HG02798 (cell line): ENCODE results near the gene ACTR10.
A peak's percentile ranks its signal among the peaks of the same experiment; 100 is the strongest.

Source experiments
- ATAC-seq: cut with Tn5 transposase; IDR thresholded peaks from one replicate; pipeline ENCODE4 v1.9.1; 2021; ENCODE audit warnings: mild to moderate bottlenecking; ENCODE audit not compliant: unreplicated experiment, poor library complexity

ACTR10 gene

DNA sequence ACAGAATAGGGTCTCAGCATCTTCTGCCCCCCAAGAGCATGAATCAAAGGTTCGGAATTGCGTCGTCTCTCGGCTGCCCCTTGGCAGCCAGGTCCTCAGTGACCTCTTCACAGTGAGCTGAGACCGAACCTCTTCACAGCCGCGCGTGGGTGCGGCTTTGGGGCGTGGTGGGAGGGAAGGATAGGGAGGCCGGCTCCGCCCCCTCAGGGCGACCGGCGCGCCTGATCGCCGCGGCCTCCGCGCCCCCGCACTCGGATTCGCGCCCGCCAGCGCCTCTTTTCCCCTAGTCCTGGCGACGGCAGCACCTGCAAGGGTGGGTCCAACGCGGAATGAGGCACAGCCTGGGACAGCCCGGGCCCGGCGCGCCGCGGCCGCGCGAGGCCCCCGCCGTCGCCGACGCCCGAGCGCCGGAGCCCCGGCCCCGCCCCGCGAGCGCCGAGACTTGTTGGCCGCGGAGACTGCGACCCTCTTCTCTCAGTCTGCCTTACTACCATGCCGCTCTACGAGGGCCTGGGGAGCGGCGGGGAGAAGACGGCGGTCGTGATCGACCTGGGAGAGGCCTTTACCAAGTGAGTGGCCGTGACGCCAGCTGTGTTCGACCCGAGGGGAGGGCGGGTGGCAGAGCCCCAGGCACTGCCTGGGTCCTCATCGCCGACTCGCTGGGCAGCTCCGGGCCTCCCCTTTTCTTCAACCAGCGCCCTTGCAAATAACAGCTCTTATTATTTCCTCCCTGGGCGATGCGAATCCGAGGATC, at the start of gene ACTR10:
TSS of gene ACTR10 (plus strand) at position 424 of the 754 bp plus-strand sequence. CDS start at position 493, 69 bp downstream.
- peak; percentile 96 for ATAC-seq

DNA sequence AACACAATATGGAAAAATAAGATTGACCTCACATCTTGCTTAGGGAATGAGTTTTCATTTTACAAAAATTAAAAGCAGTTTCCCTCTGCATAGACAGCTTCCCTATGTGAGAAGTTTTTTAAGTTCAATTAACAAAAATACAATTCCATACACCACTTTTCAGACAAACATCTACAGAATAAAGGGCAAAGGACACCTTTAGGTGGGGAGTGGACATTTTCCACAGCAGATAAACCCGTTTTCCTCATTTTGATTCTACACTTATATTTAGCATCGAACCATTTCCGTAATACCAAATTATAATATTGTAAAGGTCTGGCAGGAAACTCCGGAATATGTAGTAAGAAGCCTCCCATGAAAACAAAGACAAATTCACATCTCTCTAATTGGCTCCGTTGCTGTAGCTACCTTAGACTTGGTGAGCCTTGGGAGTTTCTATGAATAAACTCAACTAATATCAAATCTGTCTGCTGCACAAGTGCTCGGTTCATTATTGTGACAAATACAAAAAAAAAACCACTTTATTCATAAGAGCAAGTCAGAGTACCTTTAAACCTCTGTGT, 49.6 kb upstream of the ACTR10 start:
- no peak for ATAC-seq

DNA sequence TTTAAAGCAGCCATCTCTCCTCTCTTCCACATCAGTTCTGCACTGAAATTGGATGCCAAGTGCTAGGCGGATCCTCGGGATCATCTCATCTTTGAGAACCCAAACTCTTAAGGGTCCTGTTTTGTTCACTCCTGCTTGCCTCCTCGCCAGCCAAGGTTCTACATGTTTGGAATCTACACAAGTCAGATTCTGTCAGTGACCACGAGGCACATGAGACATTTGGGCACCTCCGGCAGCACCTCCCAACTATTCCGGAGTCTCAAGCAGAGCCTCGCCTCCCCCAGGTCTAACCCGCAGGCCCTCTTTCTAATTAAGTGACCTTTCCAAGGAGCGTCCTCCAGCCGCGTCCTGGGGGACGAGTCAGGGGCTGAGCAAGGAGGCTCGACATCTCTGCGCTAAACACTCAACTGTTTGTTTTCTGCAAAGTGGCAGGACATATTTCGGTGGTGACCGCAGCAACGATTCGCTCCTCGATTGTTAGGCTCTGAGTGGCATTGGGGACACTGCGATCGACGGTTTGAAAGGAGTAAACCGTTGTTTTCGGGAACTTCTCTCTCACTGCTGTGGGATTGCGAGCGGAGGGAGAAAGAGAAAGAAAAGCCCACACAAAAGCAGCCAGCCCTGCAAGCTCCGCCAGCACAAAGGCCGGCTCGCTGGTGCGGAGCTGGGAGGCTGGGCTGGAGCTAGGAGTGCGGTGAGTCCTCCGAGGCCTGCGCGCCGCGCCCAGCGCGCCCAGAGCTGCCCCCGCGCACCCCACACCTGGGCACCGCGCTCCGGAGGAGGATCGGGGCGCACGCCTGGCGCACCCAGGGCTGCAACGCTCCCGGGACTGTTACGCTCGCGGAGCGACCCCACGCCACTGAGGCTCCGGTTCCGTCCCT, 48.6 kb upstream of the ACTR10 start:
- ATAC-seq, result peak; percentile 2

DNA sequence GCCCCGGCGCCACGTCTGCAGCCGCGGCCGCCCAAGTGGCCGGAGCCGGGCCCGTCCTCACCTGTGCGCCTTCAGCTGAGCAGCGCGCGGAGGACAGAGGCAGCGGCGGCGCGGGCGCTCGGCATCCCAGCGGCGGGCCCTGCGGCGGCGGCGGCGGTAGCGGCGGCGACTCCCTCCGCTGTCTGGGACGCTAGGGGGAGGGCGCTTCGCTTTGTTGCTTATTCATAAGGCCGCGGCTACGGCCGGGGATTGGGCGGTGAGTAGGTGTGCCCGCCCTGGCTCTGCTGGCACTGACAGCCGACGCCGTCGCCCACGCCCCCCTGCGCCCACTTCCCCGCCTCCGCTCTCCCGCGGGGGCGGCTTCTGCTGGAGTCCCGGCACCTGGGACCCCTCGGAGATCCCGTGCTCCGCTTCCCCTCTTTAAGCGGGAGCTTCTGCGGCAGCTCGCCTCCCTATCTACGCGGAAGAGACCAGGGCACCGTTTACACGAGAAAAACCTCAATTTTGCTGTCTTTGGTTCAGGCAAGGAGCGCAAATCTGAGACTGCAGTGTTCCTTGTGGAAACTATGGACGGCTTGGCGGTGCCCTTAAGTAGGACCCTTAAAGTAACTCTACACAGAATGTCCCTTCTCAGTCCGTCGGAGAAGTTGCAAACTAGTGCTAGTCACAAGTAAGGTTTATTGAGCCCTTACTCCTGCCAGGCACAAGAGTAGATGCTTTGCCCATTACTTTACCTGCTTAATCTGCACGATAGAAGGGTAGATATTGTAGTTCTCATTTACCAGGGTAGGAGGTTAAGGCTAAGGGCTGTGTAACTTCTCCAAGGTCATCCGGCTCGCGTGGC, 47.7 kb upstream of the ACTR10 start, which contains the start of gene ARMH4:
TSS of gene ARMH4 (minus strand) at position 200 of the 844 bp plus-strand sequence. CDS start 12,855 bp downstream, outside the sequence.
- peak; percentile 96 for ATAC-seq

DNA sequence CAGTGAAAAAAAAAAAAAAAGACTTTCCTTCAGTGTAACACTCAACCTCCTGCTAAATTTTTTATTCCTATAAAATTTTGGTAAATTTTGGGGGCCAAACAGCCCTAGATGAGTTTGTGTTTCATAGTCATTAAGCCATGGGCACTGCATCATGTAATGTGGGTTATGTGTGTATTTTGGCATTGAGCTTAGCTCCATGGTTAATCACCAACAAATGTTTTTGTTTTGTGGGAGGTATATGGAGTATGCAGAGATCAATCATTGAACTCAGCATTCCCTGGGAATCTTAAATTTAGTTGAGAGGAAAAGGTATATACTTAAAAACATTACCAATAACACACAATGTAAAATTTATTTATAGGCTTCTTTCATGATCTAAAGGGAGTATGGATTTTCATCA, 39.4 kb upstream of the ACTR10 start:
- no peak for ATAC-seq

DNA sequence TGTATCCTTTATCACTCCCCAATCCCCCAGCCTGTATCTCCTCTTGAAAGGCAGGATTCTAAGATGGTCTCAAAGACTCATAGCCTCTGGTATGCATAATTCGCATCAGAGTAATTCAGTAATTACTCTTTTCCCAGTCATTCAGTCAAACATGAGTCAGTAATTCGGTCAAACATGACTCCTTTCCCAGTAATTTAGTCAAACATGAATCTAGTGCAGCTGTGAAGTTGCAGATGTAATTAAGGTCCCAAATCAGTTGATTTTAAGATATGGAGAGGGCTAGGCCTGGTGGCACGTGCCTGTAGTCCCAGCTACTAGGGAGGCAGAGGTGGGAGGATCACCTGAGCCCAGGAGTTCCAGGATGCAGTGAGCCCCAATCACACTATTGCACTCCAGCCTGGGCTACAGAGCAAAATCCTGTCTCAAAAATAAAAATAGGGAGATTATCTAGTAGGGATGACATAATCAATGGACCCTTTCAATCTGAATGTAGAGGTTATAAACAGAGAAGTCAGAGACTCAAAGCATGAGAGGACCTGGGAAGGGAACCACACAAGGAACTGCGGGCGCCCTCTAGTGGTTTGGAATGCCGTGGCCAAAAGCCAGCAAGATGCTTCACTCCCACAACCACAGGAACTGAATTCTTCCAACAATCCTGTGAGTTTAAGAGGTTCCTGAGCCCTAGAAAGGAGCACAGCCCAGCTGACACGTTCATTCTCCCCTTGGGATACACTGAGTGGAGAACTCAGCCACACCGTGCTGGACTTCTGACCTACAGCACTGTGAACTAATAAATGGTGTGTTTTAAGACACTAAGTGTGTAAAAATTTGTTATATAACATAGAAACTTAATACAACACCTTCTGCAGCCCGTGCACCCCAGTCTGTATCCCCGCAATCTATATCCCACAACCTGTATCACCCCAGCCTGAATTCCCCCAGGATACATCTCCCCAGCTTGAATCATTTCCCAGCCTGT, 33.7 kb upstream of the ACTR10 start:
- peak; percentile 56 for ATAC-seq

DNA sequence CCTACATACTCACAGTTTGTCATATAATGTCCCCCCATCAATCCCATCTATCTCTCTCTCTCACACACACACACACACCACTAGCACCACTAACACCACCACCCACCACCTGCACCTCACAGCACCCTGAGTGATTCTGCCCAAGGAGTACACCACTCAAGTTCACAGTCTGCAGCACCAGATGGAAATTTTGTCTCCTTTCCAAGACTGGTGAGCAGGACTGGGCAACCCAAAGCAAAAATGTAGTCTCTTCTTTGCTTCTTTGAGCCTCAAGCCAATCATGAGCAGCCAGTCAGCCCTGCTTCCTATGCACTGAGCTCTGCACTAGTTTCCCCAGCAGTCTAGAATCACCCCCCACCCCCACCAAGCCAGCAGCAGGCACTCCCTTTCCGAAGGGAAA, 32.9 kb upstream of the ACTR10 start:
- no peak for ATAC-seq

DNA sequence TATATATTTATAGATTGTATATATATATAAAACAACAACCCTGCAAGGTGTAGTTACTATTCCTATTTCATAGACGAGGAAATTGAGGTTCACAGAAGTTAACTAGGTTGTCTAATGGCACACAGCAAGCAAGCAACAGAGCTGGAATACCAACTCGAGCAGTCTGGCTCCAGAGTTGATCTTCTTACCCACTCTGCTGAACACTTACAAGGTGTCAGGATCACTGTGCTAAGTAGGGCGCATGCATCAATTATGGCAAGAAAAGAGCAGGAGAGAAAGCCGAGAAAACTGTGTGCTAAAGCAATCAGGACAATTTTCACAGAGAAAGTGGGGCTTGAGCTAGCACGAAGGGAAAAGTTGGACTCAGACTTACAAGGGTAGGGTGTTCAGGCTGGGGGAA, 32.1 kb upstream of the ACTR10 start:
- ATAC-seq, result no peak

DNA sequence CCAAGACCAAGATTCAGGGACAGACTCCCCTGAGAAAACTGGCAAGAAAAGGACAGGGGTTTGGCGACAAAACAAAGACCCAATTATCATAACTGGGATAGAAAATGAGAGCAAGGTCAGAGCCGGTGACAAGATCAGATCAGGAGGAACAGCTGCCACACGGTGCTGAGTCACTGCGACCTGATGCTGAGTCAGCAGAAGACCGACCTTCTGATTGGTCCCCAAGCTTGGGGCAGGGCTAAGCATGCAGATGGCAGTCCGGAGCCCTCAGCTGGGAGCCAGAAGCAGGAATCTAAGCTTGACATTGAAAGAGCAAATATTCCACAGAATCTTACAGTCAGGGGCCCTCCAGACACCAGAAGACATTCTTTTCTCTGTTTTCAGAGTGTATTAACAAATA, 28.9 kb upstream of the ACTR10 start:
- ATAC-seq, result peak; percentile 97

DNA sequence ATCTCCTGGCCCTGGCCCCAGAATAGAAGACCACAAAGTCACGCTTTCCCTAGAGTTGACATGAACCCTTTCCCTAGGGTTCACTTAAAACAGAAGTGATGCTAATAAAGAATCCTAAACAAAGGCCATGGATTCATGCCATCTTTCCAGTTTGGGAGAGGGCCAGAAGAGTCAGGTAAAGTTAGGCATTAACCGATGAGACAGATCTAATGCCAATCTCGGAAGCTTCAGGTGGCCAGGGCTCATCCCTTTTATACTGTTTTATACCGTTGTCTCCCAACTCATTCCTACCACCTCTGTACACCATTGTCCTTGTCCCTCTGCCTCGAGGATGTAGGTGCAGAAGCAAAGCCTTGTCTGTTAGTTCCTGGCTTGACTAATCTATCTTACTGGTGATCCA, 22.8 kb upstream of the ACTR10 start:
- no peak for ATAC-seq

DNA sequence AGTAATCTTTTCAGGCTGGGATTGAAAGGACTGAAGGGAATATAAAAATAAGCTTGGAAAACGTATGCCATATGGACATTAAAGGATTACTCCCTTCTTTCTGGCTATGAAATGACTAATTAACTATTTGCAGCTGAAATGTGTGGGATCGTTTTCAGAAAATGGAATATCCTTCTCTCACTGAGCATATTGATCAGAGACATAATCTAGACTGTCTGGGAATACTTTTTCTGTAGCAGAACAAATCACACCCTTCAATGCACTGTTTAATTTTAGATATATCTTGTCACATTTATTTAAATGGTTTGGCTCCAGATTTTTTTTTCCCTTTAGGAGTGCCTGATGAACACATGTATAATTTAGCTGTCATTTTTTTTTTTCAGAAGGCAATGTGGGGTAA, 10.8 kb upstream of the ACTR10 start:
- ATAC-seq, result no peak

DNA sequence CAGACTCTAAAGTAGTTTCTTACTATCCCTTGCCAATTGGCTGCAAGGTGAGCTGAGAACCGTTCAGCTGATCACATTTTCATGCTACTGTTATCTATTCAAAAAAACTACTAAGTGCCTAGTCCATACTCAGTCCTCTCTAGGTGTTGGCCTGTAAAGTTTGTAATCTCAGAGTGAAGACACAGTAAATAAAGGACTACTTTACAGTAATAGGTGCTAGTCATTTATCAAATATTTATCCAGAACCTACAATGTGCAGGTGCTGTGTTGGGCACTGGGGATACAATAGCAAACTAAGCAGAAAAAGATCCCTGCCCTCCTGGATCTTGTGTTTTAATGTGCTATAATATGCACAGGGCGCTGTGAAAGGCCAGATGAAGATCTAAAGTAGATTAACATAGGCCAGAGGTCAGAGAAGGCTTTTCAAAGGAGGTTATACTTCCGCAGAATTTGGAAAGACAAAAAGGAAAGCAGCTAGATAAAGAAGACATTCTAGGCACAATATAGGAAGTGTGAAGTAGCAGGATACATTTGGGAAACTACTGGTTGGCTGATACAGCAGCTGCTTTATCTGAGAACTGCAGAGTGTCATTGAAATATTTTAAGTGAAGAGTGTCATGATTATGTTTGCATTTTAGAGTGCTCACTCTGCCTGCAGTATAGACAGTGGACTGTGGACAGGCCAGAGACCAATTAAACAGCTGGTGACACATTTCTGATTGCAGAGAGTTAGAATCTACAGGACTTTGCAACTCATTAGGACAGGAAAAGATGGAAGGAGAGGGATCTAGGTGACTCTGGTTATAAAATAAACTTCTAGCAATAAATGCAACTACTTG, 8.0 kb upstream of the ACTR10 start:
- ATAC-seq, result no peak

DNA sequence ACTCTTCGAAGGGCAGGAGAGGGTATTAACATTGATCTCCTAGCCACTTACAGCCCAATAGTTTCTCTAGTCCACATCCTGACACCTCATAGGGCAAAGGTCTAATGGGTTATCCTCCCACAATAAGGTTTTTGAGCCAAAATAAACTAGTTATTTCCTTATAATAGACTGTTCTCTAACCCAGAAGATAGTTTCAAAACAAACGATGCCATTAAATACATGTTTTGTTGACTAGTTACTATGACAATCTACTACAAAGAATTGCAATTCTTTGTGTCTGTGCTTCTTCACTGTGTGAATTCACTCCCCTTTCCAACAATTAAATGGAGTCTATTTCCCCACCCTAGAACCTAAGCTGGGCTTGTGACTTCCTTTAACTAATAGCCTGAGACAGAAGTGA, 6.4 kb upstream of the ACTR10 start:
- no peak for ATAC-seq

DNA sequence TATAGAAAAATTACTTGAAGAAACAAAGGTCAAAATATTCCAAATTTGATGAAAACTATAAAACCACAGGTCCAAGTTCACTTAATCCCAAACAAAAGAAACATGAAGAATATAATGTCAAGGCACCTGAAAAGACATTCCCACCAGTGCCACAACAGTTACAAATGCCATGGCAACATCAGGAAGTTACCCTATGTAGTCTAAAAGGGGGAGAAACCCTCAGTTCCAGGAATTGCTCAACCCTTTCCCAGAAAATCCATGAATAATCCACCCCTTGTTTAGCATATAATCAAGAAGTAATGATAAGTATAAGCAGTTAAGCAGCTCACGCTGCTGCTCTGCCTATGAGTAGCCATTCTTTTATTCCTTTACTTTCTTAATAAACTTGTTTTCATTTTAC, 3.8 kb upstream of the ACTR10 start:
- no peak for ATAC-seq

DNA sequence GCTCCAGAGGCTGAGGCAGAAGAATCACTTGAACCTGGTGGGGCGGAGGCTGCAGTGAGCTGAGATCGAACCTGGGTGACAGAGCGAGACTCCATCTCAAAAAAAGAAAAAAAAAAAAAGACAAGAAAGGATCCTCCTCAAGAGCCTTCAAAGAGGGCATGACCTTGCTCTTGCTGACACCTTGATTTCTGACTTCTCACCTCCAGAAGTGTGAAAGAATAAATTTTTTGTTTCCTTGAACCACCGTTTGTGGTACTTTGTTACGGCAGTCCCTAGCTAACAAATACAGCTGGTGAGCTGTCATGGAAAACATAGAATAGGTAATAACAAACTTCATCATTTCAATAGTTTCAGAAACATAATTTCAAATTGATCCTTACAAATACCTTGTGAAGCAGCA, 1.9 kb upstream of the ACTR10 start:
- no peak for ATAC-seq

DNA sequence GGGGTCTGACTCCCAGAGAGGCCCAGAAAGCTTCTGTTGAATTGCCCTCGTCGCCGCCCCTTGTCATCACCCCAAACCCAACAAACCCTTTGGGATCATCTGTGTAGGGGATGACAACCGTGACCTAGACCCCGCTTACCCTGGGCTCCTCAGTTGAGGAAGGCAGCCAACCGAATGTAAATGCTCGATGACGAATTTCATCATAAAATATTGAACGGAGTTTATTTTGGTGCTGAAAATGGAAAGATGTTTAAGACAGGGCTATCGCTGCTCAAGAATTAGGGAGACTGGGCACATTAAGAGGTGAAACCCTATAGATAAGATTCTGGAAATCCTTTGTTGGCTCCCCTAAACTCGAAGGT, 512 bp downstream of the ACTR10 start:
- peak; percentile 9 for ATAC-seq

DNA sequence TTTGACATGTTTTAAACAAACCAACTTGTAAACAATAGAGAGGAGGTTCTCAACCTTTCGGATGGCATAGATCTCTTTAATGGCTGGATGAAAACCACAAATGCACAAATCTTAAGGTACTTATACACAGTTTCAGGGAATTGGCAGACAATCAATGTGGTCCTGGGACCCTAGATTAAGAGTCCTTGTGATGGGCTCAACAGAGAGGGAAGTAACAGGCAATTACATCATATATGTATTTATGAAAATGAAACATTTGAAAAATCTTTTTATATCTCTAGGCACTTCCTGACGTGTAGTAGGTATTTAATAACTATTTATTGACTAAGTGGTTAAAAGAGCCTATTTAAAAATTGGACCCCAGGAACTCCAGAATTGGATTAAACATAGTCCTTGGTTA, 897 bp downstream of the ACTR10 start:
- ATAC-seq, result no peak

DNA sequence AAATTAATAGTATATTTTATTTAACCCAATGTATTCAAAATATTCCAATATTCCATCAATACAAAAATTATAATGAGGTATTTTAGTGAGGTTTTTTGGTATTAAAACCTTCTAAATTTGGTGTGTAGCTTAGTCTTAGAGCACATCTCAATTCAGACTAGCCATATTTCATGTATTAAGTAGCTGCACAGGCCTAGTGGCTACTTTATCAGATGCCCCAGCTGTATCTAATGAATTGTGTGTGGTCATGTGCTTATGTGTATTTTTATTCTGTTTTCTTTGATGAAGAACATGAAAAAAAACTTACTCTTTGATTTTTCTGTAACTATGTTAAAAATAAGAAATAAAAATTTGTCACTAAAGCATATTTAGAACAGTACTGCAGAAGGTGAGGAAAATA, 13.2 kb downstream of the ACTR10 start:
- no peak for ATAC-seq
